Loucy (cell line): Measurements from ENCODE around the gene SEC31B.

Experiments
- CTCF ChIP-seq: fragments of 200-600 bp; sonication (generic); conservative IDR thresholded peaks from 2 replicates; pipeline ENCODE4 v1.5.1; 2014; ENCODE audit warnings: mild to moderate bottlenecking, antibody characterized with exemption, low read length
- EZH2phosphoT487 ChIP-seq: fragments of 200-600 bp; IDR thresholded peaks from 2 replicates; pipeline ENCODE4 v1.6.1; 2018; ENCODE audit warnings: antibody characterized with exemption, mild to moderate bottlenecking, moderate library complexity, borderline replicate concordance

GRCh38 chr10:100566561-100566960 lies 46.9 kb upstream of the SEC31B start:
- TF ChIP-seq EZH2phosphoT487 (no peak), CTCF (no peak)
